Activated CD8-positive, alpha-beta memory T cell treated with anti-CD3 and anti-CD28 coated beads, Interleukin-2, amount 50 U/mL, for 1 hour (primary cell): ENCODE results near the gene DHDH.
"Not testable (repeated sequence)": the region's sequence is repeated elsewhere in the genome, so short reads cannot be mapped to it uniquely, and the experiment has no call there.

Source experiments
- DNase-seq: peaks from one replicate; pipeline ENCODE4 v3.0.0-alpha.2; 2020; ENCODE audit errors: extremely low read depth

DHDH gene

GRCh38 chr19:48915757-48916156, 17.7 kb upstream of the DHDH start:
- no peak for DNase-seq

GRCh38 chr19:48918071-48918470, 15.4 kb upstream of the DHDH start:
- no peak for DNase-seq

- no peak for DNase-seq
These were observed 14.7 kb upstream of the DHDH start for GRCh38 chr19:48918801-48919247.

- not testable (repeated sequence) for DNase-seq
These were observed 14.2 kb upstream of the DHDH start for GRCh38 chr19:48919271-48919670.

- DNase-seq: no peak
These were observed 12.6 kb upstream of the DHDH start for GRCh38 chr19:48920949-48921348.

GRCh38 chr19:48921721-48922500, 11.6 kb upstream of the DHDH start:
- DNase-seq: no peak

GRCh38 chr19:48922548-48923490, 10.7 kb upstream of the DHDH start:
- DNase-seq: no peak

GRCh38 chr19:48925240-48925843, 8.2 kb upstream of the DHDH start:
- DNase-seq: no peak

- DNase-seq: not testable (repeated sequence)
These were observed 7.6 kb upstream of the DHDH start for GRCh38 chr19:48925890-48926289.

GRCh38 chr19:48926909-48927308, 6.6 kb upstream of the DHDH start:
- DNase-seq: no peak

- DNase-seq: not testable (repeated sequence)
These were observed 5.8 kb upstream of the DHDH start for GRCh38 chr19:48927692-48928091.

GRCh38 chr19:48928164-48929025, 5.1 kb upstream of the DHDH start:
- no peak for DNase-seq

GRCh38 chr19:48934837-48935236, 1.3 kb downstream of the DHDH start:
- no peak for DNase-seq

GRCh38 chr19:48935864-48936263, 2.4 kb downstream of the DHDH start:
- DNase-seq: no peak

GRCh38 chr19:48938256-48938655, 4.8 kb downstream of the DHDH start:
- no peak for DNase-seq

- no peak for DNase-seq
These were observed 7.4 kb downstream of the DHDH start for GRCh38 chr19:48940902-48941301.

- no peak for DNase-seq
These were observed 9.6 kb downstream of the DHDH start for GRCh38 chr19:48943081-48943480.

GRCh38 chr19:48945415-48945814, 11.9 kb downstream of the DHDH start:
- DNase-seq: no peak

- no peak for DNase-seq
These were observed 12.3 kb downstream of the DHDH start for GRCh38 chr19:48945817-48946216.

GRCh38 chr19:48946463-48947257, 13.2 kb downstream of the DHDH start:
- no peak for DNase-seq

GRCh38 chr19:48947258-48947542, 13.7 kb downstream of the DHDH start:
- no peak for DNase-seq
